Kidney (tissue), 14 donors: Measurements from ENCODE around the gene NEO1. TPM values are rescaled to one million over a fixed set of nuclear protein-coding genes. Genes with fewer than 3 reads are reported as not detected.

ENCODE experiments used
- DNase-seq, 5 donors: peaks; one replicate each; pipeline ENCODE4 v3.0.0-alpha.2; 2013 to 2020
- FAIRE-seq: peaks from 2 replicates; lab custom pipeline; 2012; peaks lifted over from hg19 to GRCh38; lab: Jason Lieb, UNC
- H3K27ac ChIP-seq, 2 donors: one replicate each; pipeline ENCODE4 v1.7.0; 2013; ENCODE audit warnings: low read depth in 2 of 2, low read length in 2 of 2, inconsistent platforms in 1 of 2
- H3K27me3 ChIP-seq: one replicate; pipeline ENCODE4 v1.7.1; 2013; ENCODE audit warnings: low read length, inconsistent platforms; ENCODE audit not compliant: control insufficient read depth, insufficient read depth
- H3K36me3 ChIP-seq, 3 donors: one replicate each; pipeline versions ENCODE4 v1.7.0 to v1.7.1; 2013; ENCODE audit warnings: low read length in 3 of 3, control low read depth in 1 of 3, inconsistent platforms in 1 of 3; ENCODE audit not compliant: insufficient read depth in 3 of 3, control insufficient read depth in 2 of 3
- H3K4me1 ChIP-seq, 3 donors: one replicate each; pipeline versions ENCODE4 v1.7.0 to v1.7.1; 2013; ENCODE audit warnings: low read length in 3 of 3, inconsistent platforms in 1 of 3, low read depth in 1 of 3; ENCODE audit not compliant: control insufficient read depth in 2 of 3, insufficient read depth in 2 of 3
- H3K4me3 ChIP-seq, 3 donors: one replicate each; pipeline versions ENCODE4 v1.7.0 to v1.8.1; 2013; ENCODE audit warnings: low read length in 3 of 3, control low read depth in 1 of 3, inconsistent platforms in 1 of 3
- H3K9ac ChIP-seq, 3 donors: one replicate each; pipeline versions ENCODE4 v1.7.0 to v1.7.1; 2013; ENCODE audit warnings: low read length in 3 of 3, control low read depth in 1 of 3, inconsistent platforms in 1 of 3
- H3K9me3 ChIP-seq, 3 donors: one replicate each; pipeline versions ENCODE4 v1.7.0 to v1.7.1; 2013; ENCODE audit warnings: low read length in 3 of 3, control low read depth in 1 of 3, inconsistent platforms in 1 of 3; ENCODE audit not compliant: control insufficient read depth in 2 of 3, insufficient read depth in 1 of 3
- intact Hi-C: fragments of 100-400 bp; cut with DNase I; formaldehyde crosslinking; loops from one replicate; pipeline ENCODE4 v1.11.1; 2022
- polyA plus RNA-seq: library from polyadenylated mRNA; stranded (reverse); fragments of 350-450 nt; fragmentation: Illumina TruSeq; extraction: RNeasy Lipid Tissue Mini Kit (QIAGEN cat#74804); gene quantifications from one replicate; pipeline ENCODE4 v1.2.3, GENCODE V29; 2014; ENCODE audit warnings: low read depth, low replicate concordance; ENCODE audit not compliant: insufficient read depth
- total RNA-seq: library from RNA; stranded (reverse); fragmentation: NEBNext Ultra II Directional; extraction: Animal tissue kit (Norgen Biotek cat#: 25700); gene quantifications from one replicate; pipeline ENCODE4 v1.2.1, GENCODE V29; 2021
- TF ChIP-seq, protein P1 (sequence below): IDR thresholded peaks from 3 replicates; pipeline ENCODE4 v1.5.1; 2012; ENCODE audit warnings: mild to moderate bottlenecking, moderate library complexity, borderline replicate concordance; ENCODE audit not compliant: insufficient read depth; ENCODE audit errors: extremely low read depth
- donor health status: control.
- donor health status: control.
- donor health status: control.
- donor health status: control.
- donor health status: control.
- donor health status: DM: yes; HTN: yes; CAD: no.
- donor health status: Normal renal cell carcinoma (clear cell type).

NEO1 gene
- total and polyA plus RNA-seq, 2 donors from 2014 or later: 12.4 to 43.3 TPM

DNA sequence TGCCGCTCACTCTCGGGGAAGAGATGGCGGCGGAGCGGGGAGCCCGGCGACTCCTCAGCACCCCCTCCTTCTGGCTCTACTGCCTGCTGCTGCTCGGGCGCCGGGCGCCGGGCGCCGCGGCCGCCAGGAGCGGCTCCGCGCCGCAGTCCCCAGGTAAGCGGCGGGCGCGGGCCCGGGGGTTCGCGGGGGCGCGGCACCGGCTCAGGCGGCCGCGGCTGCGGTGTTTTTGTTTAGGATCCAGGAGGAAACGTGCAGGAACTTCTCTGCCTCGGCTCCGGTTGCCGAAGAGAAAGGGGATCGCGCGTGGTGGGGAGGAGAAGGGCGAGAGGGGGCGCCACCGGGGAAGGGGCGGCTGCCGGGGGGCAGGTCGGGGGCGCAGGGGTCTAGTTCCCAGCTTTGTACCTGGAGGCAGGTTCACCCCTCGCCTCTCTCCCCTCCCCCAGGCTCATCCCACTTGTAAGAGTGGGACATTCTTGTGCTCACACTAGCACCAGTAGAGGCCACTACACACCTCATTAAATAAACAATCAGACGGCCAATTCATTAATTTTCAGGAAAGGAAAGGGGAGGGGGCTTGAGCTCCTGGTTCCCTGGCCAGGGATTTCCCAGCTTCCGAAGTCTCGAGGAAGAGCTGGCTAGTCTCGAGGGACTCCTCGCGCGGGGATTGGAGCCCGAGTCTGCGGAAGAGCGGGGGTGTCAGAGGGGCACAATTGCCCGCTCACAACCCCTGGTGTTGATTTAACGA lies 562 bp downstream of the NEO1 start:
- Histone ChIP-seq H3K36me3 (no peaks in the 10 kb centered on the region), H3K9ac (peak overlapping the region; percentile 67 to 79 (median 74)), H3K27me3 (no peaks in the 10 kb centered on the region), H3K4me3 (peak overlapping the region; percentile 72 to 89 (median 82)), H3K4me1 (peaks cover 0 to 4% (median 0%) of the 10 kb centered on the region in 3 donors), H3K9me3 (no peaks in the 10 kb centered on the region), H3K27ac (peak overlapping the region; percentile 59 to 67)
- peak; percentile 79 to 93 (median 90) for DNase-seq
- no peak for FAIRE-seq
- TF ChIP-seq, protein P1, sequence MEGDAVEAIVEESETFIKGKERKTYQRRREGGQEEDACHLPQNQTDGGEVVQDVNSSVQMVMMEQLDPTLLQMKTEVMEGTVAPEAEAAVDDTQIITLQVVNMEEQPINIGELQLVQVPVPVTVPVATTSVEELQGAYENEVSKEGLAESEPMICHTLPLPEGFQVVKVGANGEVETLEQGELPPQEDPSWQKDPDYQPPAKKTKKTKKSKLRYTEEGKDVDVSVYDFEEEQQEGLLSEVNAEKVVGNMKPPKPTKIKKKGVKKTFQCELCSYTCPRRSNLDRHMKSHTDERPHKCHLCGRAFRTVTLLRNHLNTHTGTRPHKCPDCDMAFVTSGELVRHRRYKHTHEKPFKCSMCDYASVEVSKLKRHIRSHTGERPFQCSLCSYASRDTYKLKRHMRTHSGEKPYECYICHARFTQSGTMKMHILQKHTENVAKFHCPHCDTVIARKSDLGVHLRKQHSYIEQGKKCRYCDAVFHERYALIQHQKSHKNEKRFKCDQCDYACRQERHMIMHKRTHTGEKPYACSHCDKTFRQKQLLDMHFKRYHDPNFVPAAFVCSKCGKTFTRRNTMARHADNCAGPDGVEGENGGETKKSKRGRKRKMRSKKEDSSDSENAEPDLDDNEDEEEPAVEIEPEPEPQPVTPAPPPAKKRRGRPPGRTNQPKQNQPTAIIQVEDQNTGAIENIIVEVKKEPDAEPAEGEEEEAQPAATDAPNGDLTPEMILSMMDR: peak; percentile 37
- intact Hi-C loops: no loop called here

- peaks cover 0 to 4% (median 0%) of the 10 kb centered on the region in 3 donors for H3K4me1 ChIP-seq
- intact Hi-C loops: no loop called here
- FAIRE-seq: no peak
- DNase-seq: no peak
- H3K9ac ChIP-seq: peak overlapping the region; percentile 67 to 79 (median 74)
- peak overlapping the region; percentile 72 to 89 (median 82) for H3K4me3 ChIP-seq
- peak overlapping the region; percentile 59 to 67 for H3K27ac ChIP-seq
- H3K27me3 ChIP-seq: no peaks in the 10 kb centered on the region
- TF ChIP-seq, protein P1: no peak
- H3K9me3 ChIP-seq: no peaks in the 10 kb centered on the region
- no peaks in the 10 kb centered on the region for H3K36me3 ChIP-seq
Measured at GRCh38 chr15:73053398-73053723, 1.1 kb downstream of the NEO1 start.

GRCh38 chr15:73054417-73054953 lies 2.2 kb downstream of the NEO1 start:
- Histone ChIP-seq H3K27ac (no peak overlapping the region), H3K9ac (no peak overlapping the region), H3K9me3 (no peaks in the 10 kb centered on the region), H3K4me3 (peak overlapping the region; percentile 17 to 89 (median 72)), H3K4me1 (peaks cover 0 to 4% (median 0%) of the 10 kb centered on the region in 3 donors), H3K36me3 (no peaks in the 10 kb centered on the region), H3K27me3 (no peaks in the 10 kb centered on the region)
- FAIRE-seq: no peak
- DNase-seq: peak in 1 of 5 donors; percentile 53
- TF ChIP-seq, protein P1: no peak
- intact Hi-C loops: no loop called here
